GM12872 (cell line): ENCODE data around the gene SLC27A1.

Source experiments
- CTCF ChIP-seq: IDR thresholded peaks from 3 replicates; pipeline ENCODE4 v1.5.1; 2011; ENCODE audit warnings: low read depth, mild to moderate bottlenecking, low read length, moderate library complexity; ENCODE audit not compliant: insufficient read depth

Gene SLC27A1

DNA sequence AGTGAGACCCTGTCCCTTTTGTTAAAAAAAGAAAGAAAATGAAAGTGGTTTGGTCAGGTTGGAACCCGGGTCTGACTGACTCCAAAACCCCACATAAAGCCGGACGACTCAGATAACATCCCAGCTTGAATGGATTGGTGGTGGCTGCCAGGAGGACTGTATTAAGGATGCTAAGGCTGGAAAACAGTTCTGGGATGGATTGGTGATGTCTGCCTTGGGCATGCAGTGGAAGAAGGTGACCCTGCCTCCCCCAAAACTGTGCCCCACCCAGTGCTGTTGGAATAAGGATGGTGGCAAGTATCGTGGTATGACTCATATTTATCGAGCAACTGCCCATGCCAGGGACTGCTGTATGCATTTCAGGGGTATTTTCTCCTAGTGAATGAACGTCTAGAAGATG is 66.6 kb downstream of the SLC27A1 start:
- no peak for TF ChIP-seq CTCF

GRCh38 chr19:17538684-17539237 is 68.4 kb downstream of the SLC27A1 start:
- no peak for TF ChIP-seq CTCF

DNA sequence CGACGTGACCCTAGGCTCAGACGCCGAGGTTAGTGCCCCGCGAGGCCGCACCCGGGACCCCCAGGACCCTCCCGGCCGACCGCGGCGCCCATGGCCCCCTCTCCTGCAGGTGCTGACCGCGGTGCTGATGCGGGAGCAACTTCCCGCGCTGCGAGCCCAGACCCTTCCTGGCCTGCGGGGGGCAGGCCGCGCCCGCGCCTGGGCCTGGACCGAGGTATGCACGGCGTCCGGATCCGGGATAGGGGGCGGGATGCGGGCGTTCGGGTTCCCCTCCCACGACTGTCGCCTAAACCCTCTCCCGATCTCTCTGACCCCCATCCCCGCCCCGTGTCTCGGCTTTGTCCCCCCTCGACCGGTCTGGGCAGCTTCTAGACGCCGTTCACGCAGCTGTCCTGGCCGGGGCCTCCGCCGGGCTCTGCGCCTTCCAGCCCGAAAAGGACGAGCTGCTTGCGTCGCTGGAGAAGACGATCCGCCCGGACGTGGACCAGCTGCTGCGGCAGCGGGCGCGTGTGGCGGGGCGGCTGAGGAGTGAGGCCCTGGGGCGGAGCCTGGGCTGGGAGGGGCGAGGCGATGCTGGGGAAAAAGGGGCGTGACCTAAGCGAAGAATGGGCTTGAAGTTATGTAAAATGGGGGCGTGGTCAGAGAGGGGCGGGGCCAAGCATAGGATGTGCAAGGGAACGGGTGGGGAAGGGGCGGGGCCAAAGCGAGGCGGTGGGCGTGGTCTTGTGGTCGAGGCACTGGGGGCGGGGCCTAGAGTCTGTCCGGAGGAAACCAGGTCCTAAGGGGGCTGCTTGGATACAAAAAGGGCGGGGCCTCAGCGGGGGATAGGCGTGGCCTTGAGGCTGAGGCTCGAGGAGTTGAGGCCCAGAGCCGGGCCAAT is 69.2 kb downstream of the SLC27A1 start:
- TF ChIP-seq CTCF = no peak

- TF ChIP-seq CTCF = no peak
Observed at GRCh38 chr19:17540174-17540573, 69.8 kb downstream of the SLC27A1 start.

DNA sequence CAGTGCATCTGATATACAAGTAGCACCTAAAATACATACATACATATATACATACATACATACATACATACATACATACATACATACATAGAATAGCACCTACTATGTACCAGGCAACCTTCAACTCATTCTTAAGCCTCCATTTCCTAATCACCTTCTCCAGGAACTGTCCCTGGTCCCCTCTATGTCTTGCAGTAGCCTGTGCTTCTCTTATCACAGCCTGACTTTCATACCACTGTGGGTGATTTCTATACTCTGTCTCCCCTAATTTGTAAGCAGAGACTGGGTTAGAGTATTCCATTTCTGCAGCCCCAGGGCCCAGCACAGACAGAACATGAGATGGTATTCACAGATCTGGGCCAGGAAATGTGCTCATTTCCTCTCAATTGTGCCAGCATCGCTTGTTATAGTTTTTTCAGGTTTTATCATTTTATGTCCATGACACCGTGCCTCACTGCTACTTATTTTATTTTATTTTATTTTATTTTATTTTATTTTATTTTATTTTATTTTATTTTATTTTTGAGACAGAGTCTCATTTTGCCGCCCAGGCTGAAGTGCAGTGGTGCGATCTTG is 70.9 kb downstream of the SLC27A1 start:
- no peak for TF ChIP-seq CTCF

DNA sequence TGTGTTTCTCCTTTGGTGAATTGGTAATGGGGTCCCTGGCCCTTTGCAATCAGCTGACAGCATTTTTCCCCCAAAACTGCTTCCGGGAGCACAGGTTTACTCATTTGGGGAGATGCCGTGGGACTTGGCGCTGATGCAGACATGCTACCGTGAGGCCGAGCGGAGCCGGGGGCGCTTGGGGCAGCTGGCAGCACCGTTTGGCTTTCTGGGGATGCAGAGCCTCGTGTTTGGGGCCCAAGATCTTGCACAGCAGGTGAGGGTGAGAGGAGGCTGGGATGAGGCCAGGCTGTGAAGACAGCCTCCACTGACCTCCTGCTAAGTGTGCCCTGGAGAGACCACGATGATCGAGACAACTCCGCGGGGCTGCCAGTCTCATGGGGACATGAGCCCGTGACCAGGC is 71.7 kb downstream of the SLC27A1 start:
- no peak for TF ChIP-seq CTCF

DNA sequence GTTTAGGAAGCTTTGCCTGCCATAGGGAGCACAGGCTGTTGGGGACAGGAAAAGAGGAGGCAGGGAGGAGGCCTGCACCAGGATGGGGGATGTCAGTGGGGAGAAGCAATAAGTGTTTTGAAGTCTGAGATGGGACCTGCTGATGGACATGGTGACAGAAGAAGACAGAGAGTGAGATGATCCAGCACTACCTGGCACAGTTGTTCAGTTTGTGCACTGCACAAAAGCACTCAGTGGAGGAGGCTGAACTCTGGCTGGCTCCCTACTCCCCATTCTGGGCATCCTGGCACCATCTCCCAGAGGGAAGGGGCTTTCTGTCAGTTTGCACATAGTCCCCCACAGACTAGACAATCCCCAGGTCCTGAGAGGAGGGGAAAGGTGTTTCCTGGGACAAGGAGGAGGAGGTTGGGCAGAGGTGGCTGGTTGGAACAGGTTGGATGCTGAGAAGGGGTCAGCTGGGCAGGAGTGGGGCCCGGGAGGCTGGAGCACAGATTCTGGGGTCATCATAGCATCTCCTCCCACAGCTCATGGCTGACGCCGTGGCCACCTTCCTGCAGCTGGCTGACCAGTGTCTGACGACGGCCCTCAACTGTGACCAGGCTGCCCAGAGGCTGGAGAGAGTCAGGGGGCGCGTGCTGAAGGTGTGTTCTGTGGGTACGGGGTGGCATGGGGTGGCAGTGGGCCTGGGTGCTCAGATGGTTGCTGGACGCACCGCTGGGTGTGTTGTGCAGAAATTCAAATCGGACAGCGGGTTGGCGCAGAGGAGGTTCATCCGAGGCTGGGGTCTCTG is 72.7 kb downstream of the SLC27A1 start:
- no peak for TF ChIP-seq CTCF
